ENCODE results near the gene MPHOSPH6.

- TF ChIP-seq CTCF (IDR thresholded peaks at IDR 0.05) (no peak), EP300 (IDR thresholded peaks at IDR 0.05; ENCODE audit: low read depth) (no peak), POLR2A (IDR thresholded peaks at IDR 0.05) (no peak)
Measured at GRCh38 chr16:82156761-82157533, 13.1 kb downstream of the MPHOSPH6 start.
